ENCODE results near the gene CAND2. TPM values are rescaled to one million over a fixed set of nuclear protein-coding genes. Genes with fewer than 3 reads are reported as not detected.
"Not testable (repeated sequence)": the region's sequence is repeated elsewhere in the genome, so short reads cannot be mapped to it uniquely, and the experiment has no call there.

The CAND2 gene
- total RNA-seq, 1 experiment from 2014 or later = 16.7 TPM

- Histone ChIP-seq H3K36me3 (replicated peaks; ENCODE audit: control insufficient read depth, insufficient read depth, low read length) (peaks cover 58% of the 10 kb centered on the region), H3K4me3 (ENCODE audit: insufficient read depth, low read depth, low read length) (no peak overlapping the region), H3K27me3 (ENCODE audit: control insufficient read depth, insufficient read depth, low read length) (no peaks in the 10 kb centered on the region)
- no peak for DNase-seq
These were observed 42.9 kb downstream of the CAND2 start for GRCh38 chr3:12839156-12839946.

GRCh38 chr3:12840148-12840547, 43.7 kb downstream of the CAND2 start:
- H3K27me3 ChIP-seq (ENCODE audit: control insufficient read depth, insufficient read depth, low read length); DNase-seq: not testable (repeated sequence)
- peak overlapping the region; percentile 96 for H3K4me3 ChIP-seq (ENCODE audit: insufficient read depth, low read depth, low read length)
- H3K36me3 ChIP-seq (replicated peaks; ENCODE audit: control insufficient read depth, insufficient read depth, low read length) = peaks cover 53% of the 10 kb centered on the region

GRCh38 chr3:12840591-12841148, 44.2 kb downstream of the CAND2 start:
- no peak for DNase-seq
- Histone ChIP-seq H3K36me3 (replicated peaks; ENCODE audit: control insufficient read depth, insufficient read depth, low read length) (peaks cover 48% of the 10 kb centered on the region), H3K4me3 (ENCODE audit: insufficient read depth, low read depth, low read length) (peak overlapping the region; percentile 96), H3K27me3 (ENCODE audit: control insufficient read depth, insufficient read depth, low read length) (no peaks in the 10 kb centered on the region)

- peak; percentile 88 for DNase-seq
- Histone ChIP-seq H3K36me3 (replicated peaks; ENCODE audit: control insufficient read depth, insufficient read depth, low read length) (peaks cover 41% of the 10 kb centered on the region), H3K27me3 (ENCODE audit: control insufficient read depth, insufficient read depth, low read length) (no peaks in the 10 kb centered on the region), H3K4me3 (ENCODE audit: insufficient read depth, low read depth, low read length) (peak within 1 kb of the TSS; percentile 96)
These were observed 44.9 kb downstream of the CAND2 start, which contains the start of gene RPL32 for GRCh38 chr3:12841149-12841969. Gene RPL32 (minus strand): TSS chr3:12841565. CDS start chr3:12840237, 1,328 bp downstream.

GRCh38 chr3:12841970-12842328, 45.5 kb downstream of the CAND2 start:
- peaks cover 36% of the 10 kb centered on the region for H3K36me3 ChIP-seq (replicated peaks; ENCODE audit: control insufficient read depth, insufficient read depth, low read length)
- H3K4me3 ChIP-seq (ENCODE audit: insufficient read depth, low read depth, low read length) = no peak overlapping the region
- DNase-seq = no peak
- no peaks in the 10 kb centered on the region for H3K27me3 ChIP-seq (ENCODE audit: control insufficient read depth, insufficient read depth, low read length)

GRCh38 chr3:12842469-12842868, 46.0 kb downstream of the CAND2 start:
- Histone ChIP-seq H3K4me3 (ENCODE audit: insufficient read depth, low read depth, low read length) (no peak overlapping the region), H3K36me3 (replicated peaks; ENCODE audit: control insufficient read depth, insufficient read depth, low read length) (peaks cover 31% of the 10 kb centered on the region), H3K27me3 (ENCODE audit: control insufficient read depth, insufficient read depth, low read length) (no peaks in the 10 kb centered on the region)
- no peak for DNase-seq

GRCh38 chr3:12845811-12846210, 49.3 kb downstream of the CAND2 start:
- no peaks in the 10 kb centered on the region for H3K36me3 ChIP-seq (replicated peaks; ENCODE audit: control insufficient read depth, insufficient read depth, low read length)
- H3K4me3 ChIP-seq (ENCODE audit: insufficient read depth, low read depth, low read length) = no peak overlapping the region
- DNase-seq = no peak
- no peaks in the 10 kb centered on the region for H3K27me3 ChIP-seq (ENCODE audit: control insufficient read depth, insufficient read depth, low read length)

GRCh38 chr3:12852201-12852600, 55.7 kb downstream of the CAND2 start:
- no peak for DNase-seq
- no peaks in the 10 kb centered on the region for H3K36me3 ChIP-seq (replicated peaks; ENCODE audit: control insufficient read depth, insufficient read depth, low read length)
- H3K27me3 ChIP-seq (ENCODE audit: control insufficient read depth, insufficient read depth, low read length) = no peaks in the 10 kb centered on the region
- H3K4me3 ChIP-seq (ENCODE audit: insufficient read depth, low read depth, low read length) = no peak overlapping the region

- H3K4me3 ChIP-seq (ENCODE audit: insufficient read depth, low read depth, low read length); H3K36me3 ChIP-seq (replicated peaks; ENCODE audit: control insufficient read depth, insufficient read depth, low read length); DNase-seq; H3K27me3 ChIP-seq (ENCODE audit: control insufficient read depth, insufficient read depth, low read length): not testable (repeated sequence)
These were observed 57.4 kb downstream of the CAND2 start for GRCh38 chr3:12853847-12854246.

- Histone ChIP-seq H3K36me3 (replicated peaks; ENCODE audit: control insufficient read depth, insufficient read depth, low read length) (no peaks in the 10 kb centered on the region), H3K27me3 (ENCODE audit: control insufficient read depth, insufficient read depth, low read length) (no peaks in the 10 kb centered on the region), H3K4me3 (ENCODE audit: insufficient read depth, low read depth, low read length) (no peak overlapping the region)
- DNase-seq = no peak
These were observed 58.1 kb downstream of the CAND2 start for GRCh38 chr3:12854565-12854964.

- Histone ChIP-seq H3K36me3 (replicated peaks; ENCODE audit: control insufficient read depth, insufficient read depth, low read length) (no peaks in the 10 kb centered on the region), H3K27me3 (ENCODE audit: control insufficient read depth, insufficient read depth, low read length) (no peaks in the 10 kb centered on the region), H3K4me3 (ENCODE audit: insufficient read depth, low read depth, low read length) (no peak overlapping the region)
- DNase-seq = peak; percentile 68
These were observed 60.1 kb downstream of the CAND2 start for GRCh38 chr3:12856626-12857025.

GRCh38 chr3:12859840-12860239, 63.4 kb downstream of the CAND2 start:
- no peaks in the 10 kb centered on the region for H3K36me3 ChIP-seq (replicated peaks; ENCODE audit: control insufficient read depth, insufficient read depth, low read length)
- H3K4me3 ChIP-seq (ENCODE audit: insufficient read depth, low read depth, low read length) = no peak overlapping the region
- DNase-seq = no peak
- H3K27me3 ChIP-seq (ENCODE audit: control insufficient read depth, insufficient read depth, low read length) = no peaks in the 10 kb centered on the region

GRCh38 chr3:12861611-12862010, 65.1 kb downstream of the CAND2 start:
- no peak for DNase-seq
- Histone ChIP-seq H3K4me3 (ENCODE audit: insufficient read depth, low read depth, low read length) (no peak overlapping the region), H3K27me3 (ENCODE audit: control insufficient read depth, insufficient read depth, low read length) (no peaks in the 10 kb centered on the region), H3K36me3 (replicated peaks; ENCODE audit: control insufficient read depth, insufficient read depth, low read length) (no peaks in the 10 kb centered on the region)

GRCh38 chr3:12862387-12862786, 65.9 kb downstream of the CAND2 start:
- no peaks in the 10 kb centered on the region for H3K36me3 ChIP-seq (replicated peaks; ENCODE audit: control insufficient read depth, insufficient read depth, low read length)
- no peaks in the 10 kb centered on the region; the same call in 1 of the 2 replicates for H3K27me3 ChIP-seq (ENCODE audit: control insufficient read depth, insufficient read depth, low read length)
- no peak overlapping the region for H3K4me3 ChIP-seq (ENCODE audit: insufficient read depth, low read depth, low read length)
- no peak for DNase-seq

GRCh38 chr3:12865271-12865670, 68.8 kb downstream of the CAND2 start:
- Histone ChIP-seq H3K4me3 (ENCODE audit: insufficient read depth, low read depth, low read length) (no peak overlapping the region), H3K36me3 (replicated peaks; ENCODE audit: control insufficient read depth, insufficient read depth, low read length) (no peaks in the 10 kb centered on the region), H3K27me3 (ENCODE audit: control insufficient read depth, insufficient read depth, low read length) (peaks cover 3% of the 10 kb centered on the region; the same call in 1 of the 2 replicates)
- DNase-seq = no peak
